ENCODE results near the gene AFF3.

DNA sequence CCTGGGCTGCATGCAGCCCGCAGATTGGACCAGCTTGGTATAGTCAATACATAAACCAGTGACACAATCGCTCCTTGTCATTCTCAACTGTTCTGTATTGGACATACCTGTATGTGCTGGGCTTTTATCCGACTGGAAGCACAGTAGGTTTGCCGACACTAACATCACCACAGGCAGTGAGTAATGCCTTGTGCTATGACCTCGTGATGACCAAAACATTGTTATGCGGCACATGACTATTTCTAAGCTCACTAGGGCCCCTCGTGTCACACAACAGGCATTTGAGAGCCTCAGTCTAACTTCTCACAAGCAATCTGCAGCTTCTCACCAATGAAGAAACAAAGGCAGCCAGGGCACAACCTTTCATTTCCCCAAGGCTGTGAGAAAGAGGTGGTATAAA is 320.8 kb downstream of the AFF3 start:
- TF ChIP-seq TAF1 (IDR thresholded peaks at IDR 0.05; ENCODE audit: low read depth) (no peak), EP300 (IDR thresholded peaks at IDR 0.05; ENCODE audit: borderline replicate concordance) (no peak), CEBPB (IDR thresholded peaks at IDR 0.05) (no peak), TEAD4 (IDR thresholded peaks at IDR 0.05) (no peak), FOXM1 (IDR thresholded peaks at IDR 0.05; ENCODE audit: borderline replicate concordance, low read depth) (no peak), CREB1 (IDR thresholded peaks at IDR 0.05; ENCODE audit: low read depth) (no peak)
- TF ChIP-seq, protein P1, sequence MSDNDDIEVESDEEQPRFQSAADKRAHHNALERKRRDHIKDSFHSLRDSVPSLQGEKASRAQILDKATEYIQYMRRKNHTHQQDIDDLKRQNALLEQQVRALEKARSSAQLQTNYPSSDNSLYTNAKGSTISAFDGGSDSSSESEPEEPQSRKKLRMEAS (IDR thresholded peaks at IDR 0.05): no peak

Data from Ishikawa (cell line).